Activated CD4-positive, alpha-beta memory T cell treated with anti-CD3 and anti-CD28 coated beads, Interleukin-2, amount 10 ng/mL, durations not matched to agents 7 days and 5 days (primary cell): Measurements from ENCODE around the gene FARS2. TPM values are rescaled to one million over a fixed set of nuclear protein-coding genes. Genes with fewer than 3 reads are reported as not detected.

Source experiments
- CTCF ChIA-PET: fragments of 350-600 bp; sonication (Branson Sonifier 250); formaldehyde crosslinking; loops from one replicate; lab custom pipeline; 2021; ENCODE audit warnings: antibody characterized with exemption, inconsistent platforms; lab: Charles Lee
- POLR2A ChIA-PET: fragments of 350-600 bp; sonication (Branson Sonifier 250); formaldehyde crosslinking; loops from one replicate; lab custom pipeline; 2021; ENCODE audit warnings: antibody characterized with exemption; lab: Charles Lee
- DNase-seq: peaks from one replicate; pipeline ENCODE4 v3.0.0-alpha.2; 2020
- H3K27ac Mint-ChIP-seq: one replicate; pipeline ENCODE4 v1.8.0; 2021; ENCODE audit warnings: mild to moderate bottlenecking, mixed read lengths
- H3K27me3 Mint-ChIP-seq: one replicate; pipeline ENCODE4 v1.8.0; 2021; ENCODE audit warnings: mixed read lengths
- H3K36me3 Mint-ChIP-seq: one replicate; pipeline ENCODE4 v1.8.0; 2021; ENCODE audit warnings: low read depth, mixed read lengths
- H3K4me1 Mint-ChIP-seq: one replicate; pipeline ENCODE4 v1.8.0; 2021; ENCODE audit warnings: mixed read lengths
- H3K4me3 Mint-ChIP-seq: one replicate; pipeline ENCODE4 v1.8.0; 2021; ENCODE audit warnings: mild to moderate bottlenecking, mixed read lengths
- H3K9me3 Mint-ChIP-seq: one replicate; pipeline ENCODE4 v1.8.0; 2021; ENCODE audit warnings: mixed read lengths
- total RNA-seq, 2 experiments: library from RNA; stranded (reverse); gene quantifications; one replicate each; pipeline ENCODE4 v1.2.3, GENCODE V29; 2021

FARS2 gene
- total RNA-seq, 2 experiments from 2014 or later = 17.6 to 18.7 TPM

- Mint-ChIP-seq H3K4me3 (no peak overlapping the region), H3K27me3 (no peaks in the 10 kb centered on the region), H3K9me3 (no peaks in the 10 kb centered on the region), H3K4me1 (peaks cover 11% of the 10 kb centered on the region), H3K27ac (no peak overlapping the region), H3K36me3 (peaks cover 3% of the 10 kb centered on the region)
- POLR2A ChIA-PET = no interaction called here
- CTCF ChIA-PET = interaction anchor here (1.2 kb wide), 1 partner anchor 164 kb away, joined by 4 read pairs; no protein-coding TSS in a partner anchor
- DNase-seq = no peak
Observed at GRCh38 chr6:5308066-5308465, 46.8 kb downstream of the FARS2 start.

- POLR2A ChIA-PET = no interaction called here
- no peak overlapping the region for H3K4me3 Mint-ChIP-seq
- CTCF ChIA-PET = no interaction called here
- H3K27ac Mint-ChIP-seq = no peak overlapping the region
- H3K36me3 Mint-ChIP-seq = no peaks in the 10 kb centered on the region
- H3K4me1 Mint-ChIP-seq = peaks cover 3% of the 10 kb centered on the region
- DNase-seq = no peak
- H3K9me3 Mint-ChIP-seq = no peaks in the 10 kb centered on the region
- no peaks in the 10 kb centered on the region for H3K27me3 Mint-ChIP-seq
Observed at GRCh38 chr6:5314191-5314865, 53.0 kb downstream of the FARS2 start.

DNA sequence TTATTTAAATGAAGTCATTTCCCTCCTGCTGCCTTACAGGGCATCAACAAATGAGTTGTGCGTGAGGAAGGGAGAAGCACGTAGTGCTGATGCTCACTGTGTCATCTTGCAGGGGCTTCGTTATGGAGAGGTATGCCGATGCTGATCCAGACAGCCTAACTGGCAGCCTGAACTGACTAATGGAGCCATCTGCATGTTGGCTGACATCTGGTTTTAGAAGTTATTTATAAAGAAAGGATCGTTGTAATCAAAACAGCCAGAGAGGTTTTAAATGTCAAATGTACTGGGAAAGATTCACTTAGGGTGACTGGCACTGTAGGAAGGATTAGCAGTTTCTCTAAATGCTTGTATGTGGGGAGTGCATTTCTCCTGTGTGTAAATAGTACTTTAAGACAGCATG lies 54.6 kb downstream of the FARS2 start:
- no peak for DNase-seq
- CTCF ChIA-PET = no interaction called here
- Mint-ChIP-seq H3K4me3 (no peak overlapping the region), H3K4me1 (peaks cover 3% of the 10 kb centered on the region), H3K36me3 (no peaks in the 10 kb centered on the region), H3K27me3 (no peaks in the 10 kb centered on the region), H3K27ac (no peak overlapping the region), H3K9me3 (no peaks in the 10 kb centered on the region)
- POLR2A ChIA-PET = no interaction called here

DNA sequence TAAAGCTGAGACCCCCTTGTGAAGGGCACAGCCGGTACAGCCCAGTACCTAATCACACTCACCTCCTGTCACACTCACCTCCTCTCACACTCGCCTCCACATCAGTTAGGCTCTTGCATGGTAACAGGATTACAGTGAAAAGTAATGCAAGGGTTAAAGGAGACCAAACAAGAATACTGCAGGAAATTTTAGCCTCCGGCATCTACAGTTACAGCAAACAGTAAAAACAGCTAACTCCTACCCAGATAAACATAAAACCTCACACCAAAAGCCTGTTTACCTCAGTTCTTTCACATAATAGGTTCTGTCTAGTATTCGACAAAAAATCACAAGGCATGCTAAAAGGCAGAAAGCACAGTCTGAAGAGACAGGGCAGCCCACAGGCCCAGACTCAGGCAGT lies 55.6 kb downstream of the FARS2 start:
- Mint-ChIP-seq H3K9me3 (no peaks in the 10 kb centered on the region), H3K36me3 (no peaks in the 10 kb centered on the region), H3K4me1 (peaks cover 7% of the 10 kb centered on the region), H3K4me3 (no peak overlapping the region), H3K27ac (no peak overlapping the region), H3K27me3 (no peaks in the 10 kb centered on the region)
- ChIA-PET POLR2A (no interaction called here), CTCF (no interaction called here)
- DNase-seq = no peak

DNA sequence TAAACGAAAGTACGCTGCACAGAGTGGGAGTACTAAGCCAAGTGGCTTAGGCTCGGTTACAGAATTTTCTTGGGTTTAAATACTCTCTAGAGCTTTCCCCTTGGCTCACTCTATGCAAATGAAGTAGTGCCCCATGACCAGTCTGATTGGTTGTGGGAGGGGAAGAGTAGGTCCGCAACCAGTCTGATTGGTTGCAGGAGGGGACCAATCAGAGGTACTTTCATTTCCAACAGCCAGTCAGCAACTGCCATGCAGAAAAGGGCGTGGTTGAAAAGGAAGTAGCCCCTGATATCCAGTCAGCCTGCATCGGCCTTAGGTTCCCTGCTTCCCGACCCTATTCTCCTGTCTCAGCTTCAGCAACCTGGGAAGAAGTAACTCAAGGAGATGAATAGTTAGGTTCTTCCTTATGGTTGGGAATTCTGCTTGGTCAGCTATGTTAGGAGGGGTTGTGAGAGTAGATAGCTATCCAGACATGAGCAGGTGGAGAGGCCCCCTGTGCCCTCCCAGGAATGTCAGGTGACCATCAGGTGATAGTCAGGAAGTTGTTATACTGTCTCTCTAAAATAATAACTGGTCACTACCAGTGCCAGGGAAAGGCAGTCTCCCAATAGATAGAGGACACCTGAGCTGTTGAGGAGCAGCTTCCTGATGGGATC lies 57.4 kb downstream of the FARS2 start:
- POLR2A ChIA-PET = no interaction called here
- Mint-ChIP-seq H3K27me3 (no peaks in the 10 kb centered on the region), H3K4me3 (no peak overlapping the region), H3K27ac (no peak overlapping the region), H3K9me3 (no peaks in the 10 kb centered on the region), H3K36me3 (no peaks in the 10 kb centered on the region), H3K4me1 (peaks cover 4% of the 10 kb centered on the region)
- no peak for DNase-seq
- CTCF ChIA-PET = interaction anchor here (1.3 kb wide), 1 partner anchor 16 kb away, joined by 4 read pairs; no protein-coding TSS in a partner anchor

- ChIA-PET CTCF (no interaction called here), POLR2A (no interaction called here)
- H3K36me3 Mint-ChIP-seq = no peaks in the 10 kb centered on the region
- DNase-seq = no peak
- H3K27me3 Mint-ChIP-seq = no peaks in the 10 kb centered on the region
- peaks cover 4% of the 10 kb centered on the region for H3K4me1 Mint-ChIP-seq
- H3K27ac Mint-ChIP-seq = no peak overlapping the region
- H3K9me3 Mint-ChIP-seq = no peaks in the 10 kb centered on the region
- no peak overlapping the region for H3K4me3 Mint-ChIP-seq
Observed at GRCh38 chr6:5323979-5324378, 62.7 kb downstream of the FARS2 start.

DNA sequence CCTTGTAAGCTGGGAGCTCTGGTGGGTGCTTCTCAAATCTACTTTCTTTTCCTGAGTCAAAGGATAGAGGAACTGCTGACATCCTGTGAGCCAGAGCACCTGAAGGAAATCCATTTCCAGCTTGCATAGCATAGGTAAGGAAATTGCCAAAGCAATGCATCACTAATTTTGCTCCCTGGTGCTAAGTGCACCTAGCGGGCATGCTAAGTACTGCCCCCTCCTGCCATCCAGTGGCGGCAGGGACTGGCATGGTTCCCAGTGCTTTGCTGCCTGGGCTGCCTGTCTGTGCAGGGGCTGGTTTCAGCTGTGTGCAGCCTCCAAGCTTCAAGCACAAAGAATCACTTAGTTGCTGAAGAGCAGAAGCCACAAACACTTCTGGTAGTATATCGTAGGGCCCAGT lies 63.9 kb downstream of the FARS2 start:
- no peak overlapping the region for H3K4me3 Mint-ChIP-seq
- ChIA-PET POLR2A (no interaction called here), CTCF (no interaction called here)
- no peaks in the 10 kb centered on the region for H3K9me3 Mint-ChIP-seq
- no peaks in the 10 kb centered on the region for H3K27me3 Mint-ChIP-seq
- H3K4me1 Mint-ChIP-seq = peaks cover 4% of the 10 kb centered on the region
- no peak overlapping the region for H3K27ac Mint-ChIP-seq
- no peaks in the 10 kb centered on the region for H3K36me3 Mint-ChIP-seq
- no peak for DNase-seq

DNA sequence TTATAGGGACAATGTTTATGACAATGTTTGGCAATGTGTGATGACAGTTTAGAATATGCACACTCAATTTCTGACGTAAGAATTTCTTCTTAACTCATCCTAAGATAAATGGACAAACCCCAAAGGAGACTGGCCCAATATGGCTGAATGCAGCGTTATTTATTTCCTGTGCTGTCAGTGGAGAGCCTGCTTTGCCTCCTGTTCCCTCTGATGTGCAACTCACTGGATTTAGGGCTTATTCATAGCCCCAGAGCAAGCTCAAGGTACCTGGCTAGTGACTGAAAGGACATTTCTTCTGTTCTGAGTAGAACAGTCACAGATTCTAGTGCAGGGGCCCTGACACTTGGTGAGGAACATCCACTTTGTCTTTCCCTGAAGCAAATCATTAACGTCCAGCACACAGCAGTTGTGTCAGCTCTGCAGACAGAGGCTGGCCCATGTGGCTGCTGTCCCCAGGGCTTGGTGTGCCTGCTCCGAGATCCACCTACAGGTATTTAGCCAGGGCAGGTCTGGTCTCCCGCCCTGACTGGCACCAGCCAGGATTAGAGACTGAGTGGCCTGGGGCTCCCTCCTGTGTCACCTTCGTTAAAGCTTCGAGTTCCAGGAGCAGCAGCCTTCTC lies 64.8 kb downstream of the FARS2 start:
- no peak for DNase-seq
- H3K27ac Mint-ChIP-seq = no peak overlapping the region
- ChIA-PET CTCF (no interaction called here), POLR2A (no interaction called here)
- no peaks in the 10 kb centered on the region for H3K9me3 Mint-ChIP-seq
- no peaks in the 10 kb centered on the region for H3K27me3 Mint-ChIP-seq
- H3K4me1 Mint-ChIP-seq = peaks cover 2% of the 10 kb centered on the region
- H3K4me3 Mint-ChIP-seq = no peak overlapping the region
- no peaks in the 10 kb centered on the region for H3K36me3 Mint-ChIP-seq

DNA sequence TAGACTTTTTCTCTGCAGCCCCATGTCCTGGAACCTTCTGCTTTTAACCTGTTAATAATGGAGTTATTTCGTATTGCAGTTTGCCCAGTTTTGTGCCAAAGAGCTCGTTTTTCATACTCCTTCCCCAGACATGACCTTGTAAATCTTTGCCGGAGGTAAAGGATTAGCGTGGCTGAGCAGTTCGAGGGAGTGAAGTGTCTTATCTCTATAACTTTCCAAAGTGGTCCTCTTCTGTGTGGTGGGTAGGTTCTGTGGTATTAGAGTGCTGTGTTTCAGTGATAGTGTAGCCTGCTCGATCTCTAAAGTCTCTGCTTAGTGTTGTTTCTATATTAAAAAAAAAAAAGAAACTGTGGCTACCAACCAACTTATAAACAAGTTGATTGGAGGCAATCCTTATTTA lies 67.5 kb downstream of the FARS2 start:
- H3K36me3 Mint-ChIP-seq = no peaks in the 10 kb centered on the region
- no peaks in the 10 kb centered on the region for H3K9me3 Mint-ChIP-seq
- H3K4me3 Mint-ChIP-seq = no peak overlapping the region
- no peaks in the 10 kb centered on the region for H3K27me3 Mint-ChIP-seq
- no peaks in the 10 kb centered on the region for H3K4me1 Mint-ChIP-seq
- no peak overlapping the region for H3K27ac Mint-ChIP-seq
- ChIA-PET CTCF (interaction anchor here (1.2 kb wide), 1 partner anchor 25 kb away, joined by 3 read pairs; no protein-coding TSS in a partner anchor), POLR2A (no interaction called here)
- DNase-seq = no peak

- CTCF ChIA-PET = interaction anchor here (0.6 kb wide), 1 partner anchor 11 kb away, joined by 3 read pairs; no protein-coding TSS in a partner anchor
- no peak overlapping the region for H3K27ac Mint-ChIP-seq
- no peak overlapping the region for H3K4me3 Mint-ChIP-seq
- DNase-seq = no peak
- H3K4me1 Mint-ChIP-seq = peaks cover 5% of the 10 kb centered on the region
- peaks cover 2% of the 10 kb centered on the region for H3K36me3 Mint-ChIP-seq
- H3K9me3 Mint-ChIP-seq = no peaks in the 10 kb centered on the region
- POLR2A ChIA-PET = no interaction called here
- no peaks in the 10 kb centered on the region for H3K27me3 Mint-ChIP-seq
Observed at GRCh38 chr6:5331845-5332442, 70.6 kb downstream of the FARS2 start.

- Mint-ChIP-seq H3K4me3 (no peak overlapping the region), H3K9me3 (no peaks in the 10 kb centered on the region)
Observed at GRCh38 chr6:5333658-5334057, 72.3 kb downstream of the FARS2 start.

GRCh38 chr6:5334341-5334740 lies 73.0 kb downstream of the FARS2 start:
- CTCF ChIA-PET = no interaction called here
- peaks cover 19% of the 10 kb centered on the region for H3K4me1 Mint-ChIP-seq
- H3K36me3 Mint-ChIP-seq = peaks cover 2% of the 10 kb centered on the region
- no peak for DNase-seq
- no peak overlapping the region for H3K4me3 Mint-ChIP-seq
- H3K27ac Mint-ChIP-seq = no peak overlapping the region
- H3K27me3 Mint-ChIP-seq = no peaks in the 10 kb centered on the region
- POLR2A ChIA-PET = no interaction called here
- H3K9me3 Mint-ChIP-seq = no peaks in the 10 kb centered on the region

More at GRCh38 chr6:5333658-5334057, 72.3 kb downstream of the FARS2 start:
- Mint-ChIP-seq H3K4me1 (peaks cover 18% of the 10 kb centered on the region), H3K27me3 (no peaks in the 10 kb centered on the region), H3K36me3 (peaks cover 2% of the 10 kb centered on the region), H3K27ac (no peak overlapping the region)
- no peak for DNase-seq
- ChIA-PET POLR2A (no interaction called here), CTCF (no interaction called here)

DNA sequence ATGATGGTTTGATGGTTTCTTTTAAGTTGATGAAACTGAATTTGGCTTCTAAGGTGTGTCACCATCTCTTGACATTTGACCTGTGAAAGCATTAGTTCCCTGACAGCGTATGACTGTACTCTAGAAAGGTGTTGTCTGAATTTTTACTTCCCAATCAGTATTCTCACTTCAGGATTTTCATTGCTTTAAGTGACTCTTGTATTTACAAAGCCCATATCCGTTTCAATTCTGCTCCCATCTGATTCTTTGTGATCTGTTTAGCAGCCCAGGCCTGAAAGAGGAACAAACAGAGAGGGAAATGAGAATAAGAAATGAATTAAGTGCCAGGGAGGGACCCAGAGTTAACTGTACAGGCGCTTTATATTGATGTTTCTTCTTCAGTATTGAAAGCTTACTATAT lies 73.7 kb downstream of the FARS2 start:
- no peaks in the 10 kb centered on the region for H3K27me3 Mint-ChIP-seq
- DNase-seq = no peak
- ChIA-PET CTCF (no interaction called here), POLR2A (no interaction called here)
- no peak overlapping the region for H3K4me3 Mint-ChIP-seq
- H3K9me3 Mint-ChIP-seq = no peaks in the 10 kb centered on the region
- peaks cover 2% of the 10 kb centered on the region for H3K36me3 Mint-ChIP-seq
- H3K27ac Mint-ChIP-seq = no peak overlapping the region
- H3K4me1 Mint-ChIP-seq = peaks cover 19% of the 10 kb centered on the region
